ENCODE measurements around the gene ZNF599. TPM values are rescaled to one million over a fixed set of nuclear protein-coding genes. Genes with fewer than 3 reads are reported as not detected.

ZNF599 gene
- total RNA-seq, 1 donor from 2014 or later = 5.7 TPM

- no peak overlapping the region for H2AFZ ChIP-seq (ENCODE audit: low read depth, low read length)
- no peaks in the 10 kb centered on the region for H3K9me3 ChIP-seq (ENCODE audit: insufficient read depth, low read depth, low read length)
- no peaks in the 10 kb centered on the region for H3K4me1 Mint-ChIP-seq (ENCODE audit: low read depth, unreplicated experiment)
- H3K36me3 Mint-ChIP-seq (ENCODE audit: low read depth, unreplicated experiment) = no peaks in the 10 kb centered on the region
- H3K4me1 ChIP-seq (ENCODE audit: insufficient read depth, low read length) = no peaks in the 10 kb centered on the region
- no peak overlapping the region for H3K4me2 ChIP-seq (ENCODE audit: low read length)
- no peaks in the 10 kb centered on the region for H3K36me3 ChIP-seq (ENCODE audit: insufficient read depth, low read length)
- TF ChIP-seq CTCF (IDR thresholded peaks at IDR 0.05; ENCODE audit: insufficient read depth, low read depth, low read length) (no peak), EZH2 (IDR thresholded peaks at IDR 0.05; ENCODE audit: insufficient read depth, low read length) (no peak)
- H3K27me3 Mint-ChIP-seq (ENCODE audit: low read depth, unreplicated experiment) = peaks cover 11% of the 10 kb centered on the region
- H3K9me3 Mint-ChIP-seq (ENCODE audit: unreplicated experiment) = peaks cover 8% of the 10 kb centered on the region
- FAIRE-seq = no peak
- H3K79me2 ChIP-seq (ENCODE audit: insufficient read depth, low read length) = no peaks in the 10 kb centered on the region
- no peaks in the 10 kb centered on the region for H3K27me3 ChIP-seq (ENCODE audit: insufficient read depth, low read length)
- no peak overlapping the region for H3K9ac ChIP-seq (ENCODE audit: low read length)
- H3K27ac ChIP-seq (ENCODE audit: low read depth, low read length) = no peak overlapping the region
- no peak overlapping the region for H3K4me3 ChIP-seq (ENCODE audit: insufficient read depth, low read depth, low read length)
- H3K4me3 Mint-ChIP-seq (ENCODE audit: unreplicated experiment) = no peak overlapping the region
- no peak for DNase-seq (ENCODE audit: low read depth)
- H4K20me1 ChIP-seq (ENCODE audit: insufficient read depth, low read length) = no peaks in the 10 kb centered on the region
- no peak overlapping the region for H3K27ac Mint-ChIP-seq (ENCODE audit: unreplicated experiment)
Measured at GRCh38 chr19:34794066-34794960, 21.3 kb upstream of the ZNF599 start.

GRCh38 chr19:34793565-34793964, 20.6 kb upstream of the ZNF599 start:
- no peak overlapping the region for H3K27ac Mint-ChIP-seq (ENCODE audit: unreplicated experiment)
- no peak overlapping the region for H3K4me2 ChIP-seq (ENCODE audit: low read length)
- H3K9me3 Mint-ChIP-seq (ENCODE audit: unreplicated experiment) = peaks cover 11% of the 10 kb centered on the region
- no peak for TF ChIP-seq CTCF (IDR thresholded peaks at IDR 0.05; ENCODE audit: insufficient read depth, low read depth, low read length)
- no peak for TF ChIP-seq EZH2 (IDR thresholded peaks at IDR 0.05; ENCODE audit: insufficient read depth, low read length)
- H3K4me1 ChIP-seq (ENCODE audit: insufficient read depth, low read length) = no peaks in the 10 kb centered on the region
- no peak overlapping the region for H3K4me3 ChIP-seq (ENCODE audit: insufficient read depth, low read depth, low read length)
- no peaks in the 10 kb centered on the region for H3K4me1 Mint-ChIP-seq (ENCODE audit: low read depth, unreplicated experiment)
- no peak overlapping the region for H2AFZ ChIP-seq (ENCODE audit: low read depth, low read length)
- no peaks in the 10 kb centered on the region for H3K79me2 ChIP-seq (ENCODE audit: insufficient read depth, low read length)
- DNase-seq (ENCODE audit: low read depth) (no peak), FAIRE-seq (no peak)
- peaks cover 10% of the 10 kb centered on the region for H3K27me3 Mint-ChIP-seq (ENCODE audit: low read depth, unreplicated experiment)
- H3K36me3 ChIP-seq (ENCODE audit: insufficient read depth, low read length) = no peaks in the 10 kb centered on the region
- no peak overlapping the region for H3K27ac ChIP-seq (ENCODE audit: low read depth, low read length)
- H4K20me1 ChIP-seq (ENCODE audit: insufficient read depth, low read length) = no peaks in the 10 kb centered on the region
- H3K27me3 ChIP-seq (ENCODE audit: insufficient read depth, low read length) = no peaks in the 10 kb centered on the region
- no peak overlapping the region for H3K9ac ChIP-seq (ENCODE audit: low read length)
- H3K9me3 ChIP-seq (ENCODE audit: insufficient read depth, low read depth, low read length) = no peaks in the 10 kb centered on the region
- no peaks in the 10 kb centered on the region for H3K36me3 Mint-ChIP-seq (ENCODE audit: low read depth, unreplicated experiment)
- H3K4me3 Mint-ChIP-seq (ENCODE audit: unreplicated experiment) = no peak overlapping the region

GRCh38 chr19:34788074-34788473, 15.1 kb upstream of the ZNF599 start:
- FAIRE-seq = no peak
- Mint-ChIP-seq H3K4me3 (ENCODE audit: unreplicated experiment) (no peak overlapping the region), H3K27ac (ENCODE audit: unreplicated experiment) (no peak overlapping the region), H3K9me3 (ENCODE audit: unreplicated experiment) (peaks cover 12% of the 10 kb centered on the region), H3K4me1 (ENCODE audit: low read depth, unreplicated experiment) (no peaks in the 10 kb centered on the region), H3K36me3 (ENCODE audit: low read depth, unreplicated experiment) (no peaks in the 10 kb centered on the region), H3K27me3 (ENCODE audit: low read depth, unreplicated experiment) (peaks cover 17% of the 10 kb centered on the region)
- Histone ChIP-seq H3K36me3 (ENCODE audit: insufficient read depth, low read length) (no peaks in the 10 kb centered on the region), H3K9me3 (ENCODE audit: insufficient read depth, low read depth, low read length) (peaks cover 4% of the 10 kb centered on the region), H3K4me1 (ENCODE audit: insufficient read depth, low read length) (no peaks in the 10 kb centered on the region), H3K79me2 (ENCODE audit: insufficient read depth, low read length) (no peaks in the 10 kb centered on the region), H4K20me1 (ENCODE audit: insufficient read depth, low read length) (no peaks in the 10 kb centered on the region), H3K27ac (ENCODE audit: low read depth, low read length) (no peak overlapping the region), H2AFZ (ENCODE audit: low read depth, low read length) (no peak overlapping the region), H3K4me3 (ENCODE audit: insufficient read depth, low read depth, low read length) (no peak overlapping the region), H3K9ac (ENCODE audit: low read length) (no peak overlapping the region), H3K4me2 (ENCODE audit: low read length) (no peak overlapping the region), H3K27me3 (ENCODE audit: insufficient read depth, low read length) (no peaks in the 10 kb centered on the region)
- no peak for DNase-seq (ENCODE audit: low read depth)
- TF ChIP-seq EZH2 (IDR thresholded peaks at IDR 0.05; ENCODE audit: insufficient read depth, low read length) (no peak), CTCF (IDR thresholded peaks at IDR 0.05; ENCODE audit: insufficient read depth, low read depth, low read length) (no peak)

Measured in astrocyte (in vitro differentiated cells and primary cell).